Measurements from ENCODE around the gene CIBAR2.
A peak's percentile ranks its signal among the peaks of the same experiment; 100 is the strongest.

CIBAR2 gene

GRCh38 chr16:85138073-85138824 is 26.0 kb upstream of the CIBAR2 start:
- no peak for TF ChIP-seq CTCF (IDR thresholded peaks at IDR 0.05; ENCODE audit: low read depth, low read length)
- no peak for DNase-seq (ENCODE audit: extremely low read depth, low read depth)

- peak; percentile 88 for DNase-seq (ENCODE audit: extremely low read depth, low read depth)
- no peak for TF ChIP-seq CTCF (IDR thresholded peaks at IDR 0.05; ENCODE audit: low read depth, low read length)
These were observed 25.2 kb upstream of the CIBAR2 start for GRCh38 chr16:85137323-85138072.

- TF ChIP-seq CTCF (IDR thresholded peaks at IDR 0.05; ENCODE audit: low read depth, low read length), result no peak
- no peak for DNase-seq (ENCODE audit: extremely low read depth, low read depth)
These were observed 24.5 kb upstream of the CIBAR2 start for GRCh38 chr16:85136702-85137322.

- DNase-seq (ENCODE audit: extremely low read depth, low read depth), result no peak
- TF ChIP-seq CTCF (IDR thresholded peaks at IDR 0.05; ENCODE audit: low read depth, low read length), result no peak
These were observed 24.0 kb upstream of the CIBAR2 start for GRCh38 chr16:85136213-85136701.

- TF ChIP-seq CTCF (IDR thresholded peaks at IDR 0.05; ENCODE audit: low read depth, low read length), result no peak
- DNase-seq (ENCODE audit: extremely low read depth, low read depth), result no peak
These were observed 22.5 kb upstream of the CIBAR2 start for GRCh38 chr16:85134789-85135142.

GRCh38 chr16:85134076-85134788 is 22.0 kb upstream of the CIBAR2 start:
- no peak for DNase-seq (ENCODE audit: extremely low read depth, low read depth)

More at GRCh38 chr16:85134076-85134788, 22.0 kb upstream of the CIBAR2 start:
- TF ChIP-seq CTCF (IDR thresholded peaks at IDR 0.05; ENCODE audit: low read depth, low read length), result no peak

Data from AG09319 (cell line).